ENCODE results near the gene MIS18A. TPM values are rescaled to one million over a fixed set of nuclear protein-coding genes. Genes with fewer than 3 reads are reported as not detected.

Gene MIS18A
- polyA plus RNA-seq, 3 donors: 22.5 to 24.5 (median 22.9) TPM

GRCh38 chr21:32257962-32258785 lies 20.7 kb downstream of the MIS18A start:
- peak; percentile 82 for DNase-seq

- DNase-seq: peak; percentile 80
Measured at GRCh38 chr21:32256873-32257620, 21.8 kb downstream of the MIS18A start.

- DNase-seq: no peak
Measured at GRCh38 chr21:32256251-32256650, 22.6 kb downstream of the MIS18A start.

GRCh38 chr21:32253215-32253641 lies 25.6 kb downstream of the MIS18A start:
- DNase-seq: no peak

GRCh38 chr21:32252136-32252535 lies 26.7 kb downstream of the MIS18A start:
- no peak for DNase-seq

GRCh38 chr21:32249511-32250280 lies 29.2 kb downstream of the MIS18A start:
- DNase-seq: no peak

GRCh38 chr21:32248571-32249461 lies 30.0 kb downstream of the MIS18A start:
- peak; percentile 54 for DNase-seq

- DNase-seq: no peak
Measured at GRCh38 chr21:32246571-32247140, 32.2 kb downstream of the MIS18A start.

- no peak for DNase-seq
Measured at GRCh38 chr21:32245971-32246370, 32.9 kb downstream of the MIS18A start.

- DNase-seq: no peak
Measured at GRCh38 chr21:32240851-32241687, 37.8 kb downstream of the MIS18A start.

GRCh38 chr21:32239551-32239950 lies 39.3 kb downstream of the MIS18A start:
- no peak for DNase-seq

GRCh38 chr21:32238063-32238462 lies 40.8 kb downstream of the MIS18A start:
- no peak for DNase-seq

GRCh38 chr21:32237021-32237420 lies 41.8 kb downstream of the MIS18A start:
- DNase-seq: no peak

GRCh38 chr21:32233722-32234301 lies 45.0 kb downstream of the MIS18A start:
- no peak for DNase-seq

- no peak for DNase-seq
Measured at GRCh38 chr21:32233055-32233546, 45.7 kb downstream of the MIS18A start.

GRCh38 chr21:32226444-32226843 lies 52.4 kb downstream of the MIS18A start:
- DNase-seq: no peak

Measured in renal pelvis (tissue), 4 donors.